HFFc6 (cell line): ENCODE results near the gene ZNF579. TPM values are rescaled to one million over a fixed set of nuclear protein-coding genes. Genes with fewer than 3 reads are reported as not detected.

Experiments used
- DNase-seq: peaks from one replicate; pipeline ENCODE4 v3.0.0-alpha.2; 2018
- H3K27ac Mint-ChIP-seq: 2 replicates; pipeline ENCODE4 v1.8.0; 2020; ENCODE audit warnings: mild to moderate bottlenecking, mixed read lengths
- H3K27me3 Mint-ChIP-seq: 2 replicates; pipeline ENCODE4 v1.8.0; 2021; ENCODE audit warnings: mild to moderate bottlenecking, moderate library complexity, mixed read lengths; ENCODE audit not compliant: insufficient read depth
- H3K36me3 Mint-ChIP-seq: 2 replicates; pipeline ENCODE4 v1.8.0; 2021; ENCODE audit warnings: low read depth, mixed read lengths
- H3K4me1 Mint-ChIP-seq: 2 replicates; pipeline ENCODE4 v1.8.0; 2020; ENCODE audit warnings: low read depth, mixed read lengths
- H3K4me3 Mint-ChIP-seq: 2 replicates; pipeline ENCODE4 v1.8.0; 2020; ENCODE audit warnings: mild to moderate bottlenecking, moderate library complexity, mixed read lengths
- H3K9me3 Mint-ChIP-seq: 2 replicates; pipeline ENCODE4 v1.8.0; 2020; ENCODE audit warnings: mild to moderate bottlenecking, mixed read lengths
- CTCF ChIP-seq: fragments of 200-600 bp; sonication (generic); IDR thresholded peaks from 2 replicates; pipeline ENCODE4 v1.5.0; 2021; ENCODE audit warnings: antibody characterized with exemption, mild to moderate bottlenecking
- total RNA-seq, 6 experiments: library from RNA; stranded (reverse); fragmentation: NEBNext Ultra II Directional; extraction: Animal tissue kit (Norgen Biotek cat#: 25700); gene quantifications; 2 replicates in 1 of 6; 3 replicates in 5 of 6; pipeline ENCODE4 v1.2.3, GENCODE V29; 2021

ZNF579 gene
- total RNA-seq, 6 experiments from 2014 or later: 19.0 to 24.3 (median 22.0) TPM

GRCh38 chr19:55566823-55567222, 13.8 kb downstream of the ZNF579 start:
- no peaks in the 10 kb centered on the region for H3K9me3 Mint-ChIP-seq
- H3K4me1 Mint-ChIP-seq: no peaks in the 10 kb centered on the region
- DNase-seq: no peak

GRCh38 chr19:55563261-55563690, 17.4 kb downstream of the ZNF579 start:
- no peak for DNase-seq
- no peaks in the 10 kb centered on the region for H3K36me3 Mint-ChIP-seq
- TF ChIP-seq CTCF: no peak
- peaks cover 17% of the 10 kb centered on the region for H3K27me3 Mint-ChIP-seq
- no peaks in the 10 kb centered on the region for H3K4me1 Mint-ChIP-seq
- H3K9me3 Mint-ChIP-seq: peaks cover 6% of the 10 kb centered on the region; the same call in 1 of the 2 replicates
- H3K4me3 Mint-ChIP-seq: no peak overlapping the region
- no peak overlapping the region for H3K27ac Mint-ChIP-seq

More at GRCh38 chr19:55566823-55567222, 13.8 kb downstream of the ZNF579 start:
- TF ChIP-seq CTCF: no peak
- Mint-ChIP-seq H3K36me3 (no peaks in the 10 kb centered on the region), H3K27me3 (peaks cover 11% of the 10 kb centered on the region), H3K27ac (no peak overlapping the region), H3K4me3 (no peak overlapping the region)

GRCh38 chr19:55559684-55560083, 21.0 kb downstream of the ZNF579 start:
- H3K4me1 Mint-ChIP-seq: no peaks in the 10 kb centered on the region
- H3K27me3 Mint-ChIP-seq: peaks cover 11% of the 10 kb centered on the region
- no peaks in the 10 kb centered on the region for H3K36me3 Mint-ChIP-seq
- no peak for DNase-seq
- TF ChIP-seq CTCF: no peak
- no peak overlapping the region for H3K27ac Mint-ChIP-seq
- H3K9me3 Mint-ChIP-seq: peaks cover 6% of the 10 kb centered on the region; the same call in 1 of the 2 replicates
- H3K4me3 Mint-ChIP-seq: no peak overlapping the region

GRCh38 chr19:55554741-55555152, 25.9 kb downstream of the ZNF579 start:
- no peak for TF ChIP-seq CTCF

GRCh38 chr19:55554302-55554701, 26.3 kb downstream of the ZNF579 start:
- H3K27ac Mint-ChIP-seq: no peak overlapping the region; the same call in 1 of the 2 replicates
- no peak for TF ChIP-seq CTCF

More at GRCh38 chr19:55554741-55555152, 25.9 kb downstream of the ZNF579 start:
- no peaks in the 10 kb centered on the region; the same call in 1 of the 2 replicates for H3K27me3 Mint-ChIP-seq
- H3K4me3 Mint-ChIP-seq: no peak overlapping the region
- no peaks in the 10 kb centered on the region for H3K9me3 Mint-ChIP-seq
- no peak for DNase-seq
- H3K27ac Mint-ChIP-seq: no peak overlapping the region
- H3K36me3 Mint-ChIP-seq: no peaks in the 10 kb centered on the region
- peaks cover 33% of the 10 kb centered on the region for H3K4me1 Mint-ChIP-seq

More at GRCh38 chr19:55554302-55554701, 26.3 kb downstream of the ZNF579 start:
- Mint-ChIP-seq H3K4me3 (no peak overlapping the region), H3K27me3 (no peaks in the 10 kb centered on the region; the same call in 1 of the 2 replicates), H3K9me3 (no peaks in the 10 kb centered on the region), H3K4me1 (peaks cover 38% of the 10 kb centered on the region), H3K36me3 (no peaks in the 10 kb centered on the region)
- no peak for DNase-seq
